Spinal cord (tissue), 10 donors: ENCODE measurements around the gene ULK4. TPM values are rescaled to one million over a fixed set of nuclear protein-coding genes. Genes with fewer than 3 reads are reported as not detected.
"Not testable (repeated sequence)": the region's sequence is repeated elsewhere in the genome, so short reads cannot be mapped to it uniquely, and the experiment has no call there.

Experiments
- DNase-seq, 6 donors: peaks; one replicate each; pipeline versions ENCODE4 v3.0.0 to v3.0.0-alpha.2; 2013 to 2015; ENCODE audit warnings: low spot score in 6 of 6, low read depth in 4 of 6
- H3K27ac ChIP-seq: one replicate; pipeline ENCODE4 v1.5.1; 2013; ENCODE audit warnings: low read depth, low read length, control low read depth
- H3K27me3 ChIP-seq: one replicate; pipeline ENCODE4 v1.6.1; 2013; ENCODE audit warnings: low read length; ENCODE audit not compliant: control insufficient read depth, insufficient read depth
- H3K36me3 ChIP-seq: one replicate; pipeline ENCODE4 v1.6.1; 2013; ENCODE audit warnings: low read length; ENCODE audit not compliant: control insufficient read depth, insufficient read depth
- H3K4me1 ChIP-seq: one replicate; pipeline ENCODE4 v1.6.1; 2013; ENCODE audit warnings: low read length; ENCODE audit not compliant: control insufficient read depth, insufficient read depth
- H3K4me3 ChIP-seq: one replicate; pipeline ENCODE4 v1.5.1; 2013; ENCODE audit warnings: low read depth, low read length, control low read depth
- H3K9me3 ChIP-seq: one replicate; pipeline ENCODE4 v1.6.1; 2013; ENCODE audit warnings: low read length; ENCODE audit not compliant: control insufficient read depth, insufficient read depth
- WGBS: methylation state at CpG from one replicate; pipeline ENCODE4 v1.1.5; 2013; ENCODE audit warnings: missing lambda C conversion rate; ENCODE audit not compliant: insufficient coverage; 5-methylcytosine and 5-hydroxymethylcytosine counted together
- polyA plus RNA-seq, 2 donors: library from polyadenylated mRNA; unstranded; fragments of 120-200 nt; gene quantifications; one replicate each; pipeline ENCODE4 v1.2.1, GENCODE V29; 2013; ENCODE audit not compliant: insufficient read length in 2 of 2
- total RNA-seq, 2 donors: library from RNA; depleted of rRNA in 1 of 2; stranded (reverse); fragments of 120-200 nt in 1 of 2; fragments of >200 nt in 1 of 2; gene quantifications; one replicate each; pipeline versions ENCODE4 v1.2.3 to v1.2.4, GENCODE V29; 2013 to 2014
- donor health status: healthy.

ULK4 gene
- total and polyA plus RNA-seq, 4 donors = 3.1 to 18.1 (median 9.7) TPM

GRCh38 chr3:41565948-41566514, 395.9 kb downstream of the ULK4 start:
- no peak overlapping the region for H3K4me3 ChIP-seq
- DNase-seq = no peak
- no peaks in the 10 kb centered on the region for H3K27me3 ChIP-seq
- no peaks in the 10 kb centered on the region for H3K9me3 ChIP-seq
- no peaks in the 10 kb centered on the region for H3K4me1 ChIP-seq
- no peaks in the 10 kb centered on the region for H3K36me3 ChIP-seq
- H3K27ac ChIP-seq = no peak overlapping the region
- whole genome bisulfite sequencing = 83% methylated on average over 1 of the region's 3 CpGs

GRCh38 chr3:41565003-41565402, 396.9 kb downstream of the ULK4 start:
- no peaks in the 10 kb centered on the region for H3K36me3 ChIP-seq
- DNase-seq = no peak
- H3K27ac ChIP-seq = no peak overlapping the region
- H3K4me1 ChIP-seq = no peaks in the 10 kb centered on the region
- no CpG with 5 or more reads among the region's 5 CpGs for WGBS
- H3K4me3 ChIP-seq = no peak overlapping the region
- H3K27me3 ChIP-seq = no peaks in the 10 kb centered on the region
- H3K9me3 ChIP-seq = peaks cover 1% of the 10 kb centered on the region

GRCh38 chr3:41556245-41556644, 405.7 kb downstream of the ULK4 start:
- WGBS = 97% methylated on average over 4 of the region's 5 CpGs
- not testable (repeated sequence) for H3K27ac ChIP-seq, H3K4me3 ChIP-seq, H3K4me1 ChIP-seq, H3K36me3 ChIP-seq, H3K27me3 ChIP-seq, H3K9me3 ChIP-seq, DNase-seq

- Histone ChIP-seq H3K36me3 (no peaks in the 10 kb centered on the region), H3K4me3 (no peak overlapping the region), H3K27ac (no peak overlapping the region), H3K9me3 (no peaks in the 10 kb centered on the region), H3K4me1 (no peaks in the 10 kb centered on the region), H3K27me3 (no peaks in the 10 kb centered on the region)
- peak in 1 of 6 donors; percentile 60 for DNase-seq
- no CpG with 5 or more reads among the region's 3 CpGs for WGBS
Observed at GRCh38 chr3:41532976-41533375, 428.9 kb downstream of the ULK4 start.

GRCh38 chr3:41526995-41527573, 434.8 kb downstream of the ULK4 start:
- Histone ChIP-seq H3K4me3 (no peak overlapping the region), H3K9me3 (no peaks in the 10 kb centered on the region), H3K36me3 (no peaks in the 10 kb centered on the region), H3K27me3 (no peaks in the 10 kb centered on the region), H3K27ac (no peak overlapping the region), H3K4me1 (no peaks in the 10 kb centered on the region)
- 100% methylated on average over 3 of the region's 5 CpGs for WGBS
- DNase-seq = no peak

- DNase-seq = no peak
- WGBS = 68% methylated on average over 5 of the region's 6 CpGs
- H3K36me3 ChIP-seq = no peaks in the 10 kb centered on the region
- no peak overlapping the region for H3K4me3 ChIP-seq
- no peak overlapping the region for H3K27ac ChIP-seq
- no peaks in the 10 kb centered on the region for H3K9me3 ChIP-seq
- no peaks in the 10 kb centered on the region for H3K4me1 ChIP-seq
- H3K27me3 ChIP-seq = no peaks in the 10 kb centered on the region
Observed at GRCh38 chr3:41525303-41526064, 436.4 kb downstream of the ULK4 start.

GRCh38 chr3:41523897-41524296, 438.0 kb downstream of the ULK4 start:
- Histone ChIP-seq H3K4me1 (no peaks in the 10 kb centered on the region), H3K27me3 (no peaks in the 10 kb centered on the region), H3K9me3 (no peaks in the 10 kb centered on the region), H3K27ac (no peak overlapping the region), H3K4me3 (no peak overlapping the region), H3K36me3 (no peaks in the 10 kb centered on the region)
- no peak for DNase-seq
- WGBS = no CpG with 5 or more reads among the region's 1 CpG

- Histone ChIP-seq H3K27me3 (no peaks in the 10 kb centered on the region), H3K4me3 (no peak overlapping the region), H3K4me1 (no peaks in the 10 kb centered on the region), H3K9me3 (no peaks in the 10 kb centered on the region), H3K36me3 (no peaks in the 10 kb centered on the region), H3K27ac (no peak overlapping the region)
- no CpG with 5 or more reads among the region's 2 CpGs for WGBS
- DNase-seq = peak in 1 of 6 donors; percentile 25
Observed at GRCh38 chr3:41522612-41523011, 439.3 kb downstream of the ULK4 start.

GRCh38 chr3:41521010-41521655, 440.8 kb downstream of the ULK4 start:
- H3K27ac ChIP-seq = no peak overlapping the region
- no peak overlapping the region for H3K4me3 ChIP-seq
- no peaks in the 10 kb centered on the region for H3K9me3 ChIP-seq
- no CpG with 5 or more reads among the region's 1 CpG for WGBS
- no peaks in the 10 kb centered on the region for H3K4me1 ChIP-seq
- no peak for DNase-seq
- no peaks in the 10 kb centered on the region for H3K36me3 ChIP-seq
- no peaks in the 10 kb centered on the region for H3K27me3 ChIP-seq
